OCI-LY3 (cell line): Measurements from ENCODE around the gene PTGR3.

ENCODE experiments used
- H2AFZ ChIP-seq: fragments of 200-600, 300-600 bp; shearing (Covaris generic); 2 replicates; pipeline ENCODE4 v1.6.0; 2014; ENCODE audit warnings: antibody characterized with exemption, low read depth, low read length
- H3K27ac ChIP-seq: fragments of 200-600, 300-600 bp; sonication (generic); 2 replicates; pipeline ENCODE4 v1.5.1; 2014; ENCODE audit warnings: mild to moderate bottlenecking, low read length, moderate library complexity, mixed read lengths
- H3K27me3 ChIP-seq: fragments of 200-600, 300-600 bp; sonication (generic); 2 replicates; pipeline ENCODE4 v1.6.1; 2014; ENCODE audit warnings: low read depth, low read length, mixed read lengths
- H3K36me3 ChIP-seq: fragments of 200-600, 300-600 bp; sonication (generic); replicated peaks from 2 replicates; pipeline ENCODE3; 2014; ENCODE audit warnings: low read depth, low read length, mixed read lengths
- H3K4me1 ChIP-seq: fragments of 300-600, 200-600 bp; sonication (generic); 2 replicates; pipeline ENCODE4 v1.6.1; 2014; ENCODE audit warnings: low read length, mixed read lengths
- H3K4me2 ChIP-seq: fragments of 200-600, 300-600 bp; sonication (generic); 2 replicates; pipeline ENCODE4 v1.6.1; 2014; ENCODE audit warnings: low read length, mixed read lengths
- H3K4me3 ChIP-seq: fragments of 300-600, 200-600 bp; sonication (generic); 2 replicates; pipeline ENCODE4 v1.5.1; 2014; ENCODE audit warnings: antibody characterized with exemption, mild to moderate bottlenecking, low read length, moderate library complexity
- H3K79me2 ChIP-seq: fragments of 300-600, 200-600 bp; shearing (Covaris generic); 2 replicates; pipeline ENCODE4 v1.6.1; 2014; ENCODE audit warnings: mild to moderate bottlenecking, low read length, mixed read lengths
- H3K9ac ChIP-seq: fragments of 300-600, 200-600 bp; shearing (Covaris generic); 2 replicates; pipeline ENCODE4 v1.6.0; 2014; ENCODE audit warnings: mild to moderate bottlenecking, low read length, moderate library complexity
- H3K9me3 ChIP-seq: fragments of 200-600, 300-600 bp; shearing (Covaris generic); 2 replicates; pipeline ENCODE4 v1.6.1; 2014; ENCODE audit warnings: low read length, mixed read lengths; ENCODE audit not compliant: insufficient read depth
- H4K20me1 ChIP-seq: fragments of 200-600, 300-600 bp; sonication (generic); 2 replicates; pipeline ENCODE4 v1.6.1; 2016; ENCODE audit warnings: low read length, mixed read lengths; ENCODE audit not compliant: insufficient read depth
- CTCF ChIP-seq: fragments of 200-600, 300-600 bp; sonication (generic); IDR thresholded peaks from 2 replicates; pipeline ENCODE4 v1.5.1; 2014; ENCODE audit warnings: antibody characterized with exemption, low read length, low read depth
- EZH2phosphoT487 ChIP-seq: fragments of 200-600 bp; shearing (Covaris generic); IDR thresholded peaks from 2 replicates; pipeline ENCODE4 v1.6.1; 2018; ENCODE audit warnings: antibody characterized with exemption, mixed run types, low read depth

Gene PTGR3

GRCh38 chr18:75226956-75227316 lies 18.0 kb upstream of the PTGR3 start:
- Histone ChIP-seq H3K4me2 (no peak overlapping the region), H3K27me3 (no peaks in the 10 kb centered on the region), H3K9me3 (no peaks in the 10 kb centered on the region), H3K79me2 (peaks cover 98% of the 10 kb centered on the region), H3K36me3 (peaks cover 58% of the 10 kb centered on the region), H3K4me1 (no peaks in the 10 kb centered on the region), H3K4me3 (no peak overlapping the region), H3K27ac (no peak overlapping the region), H4K20me1 (peaks cover 96% of the 10 kb centered on the region), H3K9ac (no peak overlapping the region), H2AFZ (no peak overlapping the region)
- TF ChIP-seq EZH2phosphoT487: no peak
- no peak for TF ChIP-seq CTCF

- Histone ChIP-seq H3K27me3 (no peaks in the 10 kb centered on the region), H3K4me3 (no peak overlapping the region), H3K4me2 (no peak overlapping the region)
Measured at GRCh38 chr18:75226286-75226955, 17.5 kb upstream of the PTGR3 start.

GRCh38 chr18:75223687-75224347 lies 14.9 kb upstream of the PTGR3 start:
- Histone ChIP-seq H3K9ac (no peak overlapping the region), H3K9me3 (no peaks in the 10 kb centered on the region), H3K4me3 (no peak overlapping the region), H3K27ac (no peak overlapping the region), H3K4me2 (no peak overlapping the region), H2AFZ (no peak overlapping the region), H4K20me1 (peaks cover 97% of the 10 kb centered on the region), H3K36me3 (peaks cover 35% of the 10 kb centered on the region), H3K79me2 (peaks cover 99% of the 10 kb centered on the region), H3K4me1 (no peaks in the 10 kb centered on the region), H3K27me3 (no peaks in the 10 kb centered on the region)
- TF ChIP-seq EZH2phosphoT487 (no peak), CTCF (no peak)

More at GRCh38 chr18:75226286-75226955, 17.5 kb upstream of the PTGR3 start:
- no peak for TF ChIP-seq EZH2phosphoT487
- TF ChIP-seq CTCF: no peak
- peaks cover 58% of the 10 kb centered on the region for H3K36me3 ChIP-seq
- H3K79me2 ChIP-seq: peaks cover 99% of the 10 kb centered on the region
- no peak overlapping the region for H3K9ac ChIP-seq
- H3K9me3 ChIP-seq: no peaks in the 10 kb centered on the region
- H4K20me1 ChIP-seq: peaks cover 96% of the 10 kb centered on the region
- no peak overlapping the region for H2AFZ ChIP-seq
- H3K27ac ChIP-seq: no peak overlapping the region
- H3K4me1 ChIP-seq: no peaks in the 10 kb centered on the region

- no peak overlapping the region for H3K27ac ChIP-seq
- H3K79me2 ChIP-seq: peaks cover 99% of the 10 kb centered on the region
Measured at GRCh38 chr18:75222407-75222806, 13.5 kb upstream of the PTGR3 start.

More at GRCh38 chr18:75222407-75222806, 13.5 kb upstream of the PTGR3 start:
- no peak overlapping the region for H3K9ac ChIP-seq
- peaks cover 21% of the 10 kb centered on the region for H3K36me3 ChIP-seq
- no peak overlapping the region for H3K4me2 ChIP-seq
- no peak overlapping the region for H3K4me3 ChIP-seq
- TF ChIP-seq EZH2phosphoT487 (no peak), CTCF (no peak)
- H4K20me1 ChIP-seq: peaks cover 97% of the 10 kb centered on the region
- no peaks in the 10 kb centered on the region for H3K27me3 ChIP-seq
- H3K9me3 ChIP-seq: no peaks in the 10 kb centered on the region
- peaks cover 8% of the 10 kb centered on the region for H3K4me1 ChIP-seq
- no peak overlapping the region for H2AFZ ChIP-seq
